ENCODE results near the gene TACC2.

The TACC2 gene

DNA sequence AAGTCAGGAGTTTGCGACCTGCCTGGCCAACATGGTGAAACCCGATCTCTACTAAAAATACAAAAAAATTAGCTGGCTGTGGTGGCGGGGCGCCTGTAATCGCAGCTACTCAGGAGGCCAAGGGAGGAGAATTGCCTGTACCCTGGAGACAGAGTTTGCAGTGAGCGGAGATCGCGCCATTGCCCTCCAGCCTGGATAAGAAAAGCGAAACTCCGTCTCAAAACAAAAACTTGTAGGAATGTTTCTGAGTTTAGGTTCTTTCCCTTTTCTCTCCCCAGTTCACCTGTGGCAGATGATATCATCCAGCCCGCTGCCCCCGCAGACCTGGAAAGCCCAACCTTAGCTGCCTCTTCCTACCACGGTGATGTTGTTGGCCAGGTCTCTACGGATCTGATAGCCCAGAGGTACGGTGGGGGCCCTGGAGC, 143.4 kb downstream of the TACC2 start:
- H3K36me3 ChIP-seq (ENCODE audit: control insufficient read depth, insufficient read depth, low read length): no peaks in the 10 kb centered on the region
- DNase-seq (ENCODE audit: extremely low read depth, insufficient read length): no peak
- no peak overlapping the region for H3K4me3 ChIP-seq (replicated peaks; ENCODE audit: low read depth, low read length)
- no peaks in the 10 kb centered on the region; the same call in 1 of the 2 replicates for H3K27me3 ChIP-seq (replicated peaks; ENCODE audit: control insufficient read depth, insufficient read depth, low read length)
- TF ChIP-seq, protein P1, sequence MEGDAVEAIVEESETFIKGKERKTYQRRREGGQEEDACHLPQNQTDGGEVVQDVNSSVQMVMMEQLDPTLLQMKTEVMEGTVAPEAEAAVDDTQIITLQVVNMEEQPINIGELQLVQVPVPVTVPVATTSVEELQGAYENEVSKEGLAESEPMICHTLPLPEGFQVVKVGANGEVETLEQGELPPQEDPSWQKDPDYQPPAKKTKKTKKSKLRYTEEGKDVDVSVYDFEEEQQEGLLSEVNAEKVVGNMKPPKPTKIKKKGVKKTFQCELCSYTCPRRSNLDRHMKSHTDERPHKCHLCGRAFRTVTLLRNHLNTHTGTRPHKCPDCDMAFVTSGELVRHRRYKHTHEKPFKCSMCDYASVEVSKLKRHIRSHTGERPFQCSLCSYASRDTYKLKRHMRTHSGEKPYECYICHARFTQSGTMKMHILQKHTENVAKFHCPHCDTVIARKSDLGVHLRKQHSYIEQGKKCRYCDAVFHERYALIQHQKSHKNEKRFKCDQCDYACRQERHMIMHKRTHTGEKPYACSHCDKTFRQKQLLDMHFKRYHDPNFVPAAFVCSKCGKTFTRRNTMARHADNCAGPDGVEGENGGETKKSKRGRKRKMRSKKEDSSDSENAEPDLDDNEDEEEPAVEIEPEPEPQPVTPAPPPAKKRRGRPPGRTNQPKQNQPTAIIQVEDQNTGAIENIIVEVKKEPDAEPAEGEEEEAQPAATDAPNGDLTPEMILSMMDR (IDR thresholded peaks at IDR 0.05; ENCODE audit: insufficient read depth, low read length, poor library complexity, severe bottlenecking): no peak

DNA sequence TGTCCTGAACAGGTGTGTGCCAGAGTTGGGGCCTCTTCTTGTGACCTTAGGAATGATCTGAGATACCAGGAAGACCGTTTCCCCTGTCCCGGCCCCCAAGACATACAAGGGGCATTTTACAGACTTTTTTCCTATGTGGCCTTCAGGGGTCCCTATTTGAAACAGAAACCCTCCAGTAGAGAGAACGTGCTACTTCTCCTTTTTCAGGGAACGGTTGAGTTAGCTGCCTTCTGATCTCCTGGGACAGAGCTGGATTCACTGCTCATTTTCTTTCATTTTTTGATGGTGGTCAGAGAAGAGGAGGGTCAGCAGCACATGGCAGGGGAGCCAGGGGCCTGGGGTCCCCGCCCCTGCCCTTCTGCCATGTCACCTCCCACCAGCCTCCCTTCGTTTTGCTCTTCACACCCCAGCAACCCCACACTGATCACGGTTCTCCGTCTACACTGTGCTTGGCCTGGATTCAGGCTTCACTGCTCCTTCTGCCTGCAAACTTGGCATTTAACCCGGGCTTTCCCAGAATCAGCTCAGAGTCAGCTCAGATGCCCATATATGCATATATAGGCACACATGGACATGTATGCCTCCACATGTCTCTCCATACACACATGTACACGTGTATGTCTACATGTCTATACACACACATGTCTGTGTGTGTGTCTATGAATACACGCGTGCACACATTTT, 144.1 kb downstream of the TACC2 start:
- Histone ChIP-seq H3K36me3 (ENCODE audit: control insufficient read depth, insufficient read depth, low read length) (no peaks in the 10 kb centered on the region), H3K4me3 (replicated peaks; ENCODE audit: low read depth, low read length) (no peak overlapping the region)

DNA sequence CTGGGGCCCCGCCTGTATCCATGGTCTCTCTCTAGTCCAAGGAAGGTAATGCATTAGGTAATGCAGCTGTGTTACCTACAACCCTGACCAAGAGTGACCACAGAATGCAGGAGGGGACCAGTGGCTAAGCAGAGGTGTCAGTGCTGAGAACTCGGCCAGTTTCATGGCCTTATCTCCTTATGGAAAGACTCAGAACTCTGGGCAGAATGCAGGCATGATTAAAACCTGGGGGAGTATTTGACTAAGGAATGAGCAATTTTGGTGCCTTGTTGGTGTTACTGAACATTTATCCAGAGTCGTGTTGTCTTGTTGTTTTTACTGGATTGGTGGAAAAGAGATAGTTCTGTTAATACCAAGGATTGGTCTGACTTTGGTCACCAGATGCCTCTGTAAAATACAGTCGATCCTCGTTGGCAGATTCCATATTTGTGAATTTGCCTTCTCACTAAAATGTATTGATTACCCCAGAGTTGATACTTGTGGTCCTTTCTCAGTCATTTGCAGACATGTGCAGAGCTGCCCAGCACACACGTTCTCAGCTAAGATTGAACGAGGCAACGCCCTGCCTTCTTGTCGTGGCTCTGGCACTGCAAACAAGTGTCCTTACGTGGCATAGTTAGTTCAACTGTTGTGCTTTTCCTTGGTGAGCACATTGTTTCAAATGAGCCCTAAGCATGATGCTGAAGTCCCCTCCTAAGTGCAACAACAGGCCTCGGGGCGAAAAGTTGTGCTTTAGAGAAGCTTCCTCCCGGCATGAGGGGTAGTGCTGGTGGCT, 146.5 kb downstream of the TACC2 start:
- no peak overlapping the region for H3K4me3 ChIP-seq (replicated peaks; ENCODE audit: low read depth, low read length)
- no peak for DNase-seq (ENCODE audit: extremely low read depth, insufficient read length)
- H3K27me3 ChIP-seq (replicated peaks; ENCODE audit: control insufficient read depth, insufficient read depth, low read length): no peaks in the 10 kb centered on the region; the same call in none of the 2 replicates
- TF ChIP-seq, protein P1 (IDR thresholded peaks at IDR 0.05; ENCODE audit: insufficient read depth, low read length, poor library complexity, severe bottlenecking): no peak
- H3K36me3 ChIP-seq (ENCODE audit: control insufficient read depth, insufficient read depth, low read length): no peaks in the 10 kb centered on the region

More for the DNA sequence above, 144.1 kb downstream of the TACC2 start:
- TF ChIP-seq, protein P1 (IDR thresholded peaks at IDR 0.05; ENCODE audit: insufficient read depth, low read length, poor library complexity, severe bottlenecking): no peak
- no peaks in the 10 kb centered on the region; the same call in 1 of the 2 replicates for H3K27me3 ChIP-seq (replicated peaks; ENCODE audit: control insufficient read depth, insufficient read depth, low read length)
- DNase-seq (ENCODE audit: extremely low read depth, insufficient read length): no peak

DNA sequence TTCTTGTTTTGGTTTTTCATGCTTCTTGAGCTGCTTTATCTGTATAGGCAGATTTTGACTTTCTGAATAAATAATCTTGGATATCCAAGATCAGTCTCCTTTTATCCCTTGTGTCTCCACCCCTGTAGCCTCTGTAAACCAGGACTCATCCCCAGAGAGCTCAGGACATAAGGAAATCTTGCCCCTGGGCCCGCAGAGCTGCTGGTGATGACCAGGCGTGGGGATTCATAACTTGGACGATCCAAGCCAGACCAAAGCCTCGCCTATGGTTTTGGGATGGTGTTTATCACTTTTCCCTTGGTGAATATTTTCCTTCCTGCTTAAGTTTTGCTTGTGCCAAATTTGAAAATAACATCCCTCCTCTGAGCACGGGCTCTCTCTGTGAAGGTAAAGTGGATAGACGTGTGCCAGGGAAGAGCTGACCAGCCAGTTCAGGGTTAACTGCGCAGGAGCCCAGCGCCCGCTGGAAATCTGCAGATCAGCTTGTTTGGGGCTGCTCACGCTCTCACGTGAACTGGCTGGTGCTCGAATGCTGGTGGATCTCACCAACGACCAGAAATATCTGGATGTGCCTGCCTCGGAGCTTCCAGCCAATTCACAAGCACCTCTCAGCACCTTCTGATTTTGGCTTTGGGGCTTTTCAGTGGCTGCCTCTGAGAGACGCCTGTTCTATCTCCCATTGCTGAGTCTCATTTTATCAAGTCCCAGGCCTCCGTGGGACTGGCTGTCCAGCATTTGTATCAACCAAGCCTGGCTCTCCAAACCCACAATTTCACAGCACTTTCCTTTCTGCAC, 150.1 kb downstream of the TACC2 start:
- no peaks in the 10 kb centered on the region for H3K36me3 ChIP-seq (ENCODE audit: control insufficient read depth, insufficient read depth, low read length)
- DNase-seq (ENCODE audit: extremely low read depth, insufficient read length): no peak
- H3K27me3 ChIP-seq (replicated peaks; ENCODE audit: control insufficient read depth, insufficient read depth, low read length): no peaks in the 10 kb centered on the region; the same call in none of the 2 replicates
- TF ChIP-seq, protein P1 (IDR thresholded peaks at IDR 0.05; ENCODE audit: insufficient read depth, low read length, poor library complexity, severe bottlenecking): no peak
- no peak overlapping the region for H3K4me3 ChIP-seq (replicated peaks; ENCODE audit: low read depth, low read length)

DNA sequence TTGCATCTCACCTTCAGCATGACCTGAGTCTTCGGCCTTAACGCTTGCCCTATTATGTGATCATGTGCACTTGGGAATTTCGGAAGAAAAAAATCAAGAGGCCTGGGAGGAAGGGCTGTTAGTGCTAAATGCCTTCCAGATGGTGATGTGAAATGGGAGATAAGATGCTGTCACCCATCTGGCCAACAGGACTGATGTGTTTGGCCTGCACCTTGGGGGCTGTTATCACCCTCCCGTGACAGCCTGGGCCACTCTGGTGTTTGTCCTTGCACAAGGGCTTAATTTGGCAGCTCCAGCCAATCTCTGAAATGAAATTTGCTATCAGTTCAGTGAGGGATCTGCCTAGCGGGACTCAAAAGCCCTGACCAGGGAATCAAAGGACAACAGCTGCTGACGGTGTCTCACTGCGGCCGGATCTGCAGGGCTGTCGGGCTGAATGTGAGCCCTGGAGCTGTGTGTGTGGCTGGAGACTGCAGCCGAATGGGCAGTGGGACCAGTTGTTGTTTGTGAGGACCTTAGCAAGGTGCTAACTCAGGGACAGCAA, 150.7 kb downstream of the TACC2 start:
- TF ChIP-seq, protein P1 (IDR thresholded peaks at IDR 0.05; ENCODE audit: insufficient read depth, low read length, poor library complexity, severe bottlenecking): no peak
- Histone ChIP-seq H3K36me3 (ENCODE audit: control insufficient read depth, insufficient read depth, low read length) (no peaks in the 10 kb centered on the region), H3K27me3 (replicated peaks; ENCODE audit: control insufficient read depth, insufficient read depth, low read length) (no peaks in the 10 kb centered on the region; the same call in none of the 2 replicates), H3K4me3 (replicated peaks; ENCODE audit: low read depth, low read length) (no peak overlapping the region)
- DNase-seq (ENCODE audit: extremely low read depth, insufficient read length): no peak
